Esophagus squamous epithelium (tissue), 4 donors: ENCODE data around the gene CNTLN.

ENCODE experiments used
- CTCF ChIP-seq, 6 experiments: fragments of 450-650 bp in 4 of 6; fragments of 200-600 bp in 2 of 6; sonication (generic) in 2 of 6; IDR thresholded peaks; one replicate each; pipeline ENCODE4 v1.5.1; 2016 to 2019; ENCODE audit warnings: antibody characterized with exemption in 6 of 6, mild to moderate bottlenecking in 4 of 6, moderate library complexity in 4 of 6
- POLR2A ChIP-seq, 4 donors: fragments of 450-650 bp; IDR thresholded peaks; one replicate each; pipeline ENCODE4 v1.6.1; 2017; ENCODE audit warnings: antibody characterized with exemption in 4 of 4, mild to moderate bottlenecking in 4 of 4, moderate library complexity in 3 of 4

GRCh38 chr9:17342696-17343095, 207.9 kb downstream of the CNTLN start:
- TF ChIP-seq CTCF (IDR thresholded peaks at IDR 0.05) = no peak
- no peak for TF ChIP-seq POLR2A (IDR thresholded peaks at IDR 0.05)
